Brain microvascular endothelial cell (primary cell): ENCODE results near the gene JRKL.

Source experiments
- DNase-seq: peaks from one replicate; pipeline ENCODE4 v3.0.0-alpha.2; 2020
- H3K27ac ChIP-seq: fragments of 250-450 bp; sonication (Bioruptor Pico); 2 replicates; pipeline ENCODE4 v1.5.1; 2020; ENCODE audit warnings: mild to moderate bottlenecking, moderate library complexity
- H3K27me3 ChIP-seq: fragments of 250-450 bp; sonication (Bioruptor Pico); replicated peaks from 2 replicates; pipeline ENCODE4 v1.5.1; 2020; ENCODE audit warnings: mild to moderate bottlenecking
- H3K36me3 ChIP-seq: fragments of 250-450 bp; sonication (Bioruptor Pico); replicated peaks from 2 replicates; pipeline ENCODE4 v1.5.1; 2020; ENCODE audit warnings: mild to moderate bottlenecking
- H3K4me3 ChIP-seq: 2 replicates; pipeline ENCODE4 v1.5.1; 2011; ENCODE audit warnings: low read depth, mild to moderate bottlenecking, control low read depth, low read length, moderate library complexity
- in situ Hi-C: cut with HindIII; loops from 2 replicates; pipeline ENCODE4 v1.10.0; 2017; ENCODE audit warnings: low sequenced_read_pairs, low pct_ligation_motif_present
- TF ChIP-seq, protein P1 (sequence below): IDR thresholded peaks from 2 replicates; pipeline ENCODE4 v1.5.1; 2011; ENCODE audit warnings: low read depth, mild to moderate bottlenecking, moderate library complexity, low read length, control low read depth, inconsistent platforms; ENCODE audit errors: missing control alignments

JRKL gene

GRCh38 chr11:96389720-96390487 lies at the start of gene JRKL, which contains the start of gene CCDC82:
Gene JRKL, plus strand, starts transcription at chr11:96390013. Its CDS starts 637 bp downstream, at chr11:96390650.
Gene CCDC82, minus strand, starts transcription at chr11:96389912. Its CDS starts 5,165 bp downstream, at chr11:96384747.
- in situ Hi-C loops = no loop called here
- Histone ChIP-seq H3K27ac (peak within 1 kb of the TSS; percentile 89), H3K36me3 (no peaks in the 10 kb centered on the region), H3K4me3 (peak within 1 kb of the TSS; percentile 78), H3K27me3 (no peaks in the 10 kb centered on the region)
- TF ChIP-seq, protein P1, sequence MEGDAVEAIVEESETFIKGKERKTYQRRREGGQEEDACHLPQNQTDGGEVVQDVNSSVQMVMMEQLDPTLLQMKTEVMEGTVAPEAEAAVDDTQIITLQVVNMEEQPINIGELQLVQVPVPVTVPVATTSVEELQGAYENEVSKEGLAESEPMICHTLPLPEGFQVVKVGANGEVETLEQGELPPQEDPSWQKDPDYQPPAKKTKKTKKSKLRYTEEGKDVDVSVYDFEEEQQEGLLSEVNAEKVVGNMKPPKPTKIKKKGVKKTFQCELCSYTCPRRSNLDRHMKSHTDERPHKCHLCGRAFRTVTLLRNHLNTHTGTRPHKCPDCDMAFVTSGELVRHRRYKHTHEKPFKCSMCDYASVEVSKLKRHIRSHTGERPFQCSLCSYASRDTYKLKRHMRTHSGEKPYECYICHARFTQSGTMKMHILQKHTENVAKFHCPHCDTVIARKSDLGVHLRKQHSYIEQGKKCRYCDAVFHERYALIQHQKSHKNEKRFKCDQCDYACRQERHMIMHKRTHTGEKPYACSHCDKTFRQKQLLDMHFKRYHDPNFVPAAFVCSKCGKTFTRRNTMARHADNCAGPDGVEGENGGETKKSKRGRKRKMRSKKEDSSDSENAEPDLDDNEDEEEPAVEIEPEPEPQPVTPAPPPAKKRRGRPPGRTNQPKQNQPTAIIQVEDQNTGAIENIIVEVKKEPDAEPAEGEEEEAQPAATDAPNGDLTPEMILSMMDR = no peak
- DNase-seq = peak; percentile 94

GRCh38 chr11:96340555-96340885 lies 49.3 kb upstream of the JRKL start:
- Histone ChIP-seq H3K36me3 (no peaks in the 10 kb centered on the region), H3K27ac (peak overlapping the region; percentile 81), H3K4me3 (peak overlapping the region; percentile 85), H3K27me3 (no peaks in the 10 kb centered on the region)
- in situ Hi-C loops = no loop called here
- no peak for DNase-seq
- TF ChIP-seq, protein P1 = no peak

GRCh38 chr11:96341211-96342013 lies 48.4 kb upstream of the JRKL start:
- H3K27me3 ChIP-seq = no peaks in the 10 kb centered on the region
- H3K36me3 ChIP-seq = no peaks in the 10 kb centered on the region
- peak overlapping the region; percentile 85 for H3K4me3 ChIP-seq
- peak overlapping the region; percentile 81 for H3K27ac ChIP-seq
- TF ChIP-seq, protein P1 = peak; percentile 68
- DNase-seq = no peak
- in situ Hi-C loops = no loop called here

DNA sequence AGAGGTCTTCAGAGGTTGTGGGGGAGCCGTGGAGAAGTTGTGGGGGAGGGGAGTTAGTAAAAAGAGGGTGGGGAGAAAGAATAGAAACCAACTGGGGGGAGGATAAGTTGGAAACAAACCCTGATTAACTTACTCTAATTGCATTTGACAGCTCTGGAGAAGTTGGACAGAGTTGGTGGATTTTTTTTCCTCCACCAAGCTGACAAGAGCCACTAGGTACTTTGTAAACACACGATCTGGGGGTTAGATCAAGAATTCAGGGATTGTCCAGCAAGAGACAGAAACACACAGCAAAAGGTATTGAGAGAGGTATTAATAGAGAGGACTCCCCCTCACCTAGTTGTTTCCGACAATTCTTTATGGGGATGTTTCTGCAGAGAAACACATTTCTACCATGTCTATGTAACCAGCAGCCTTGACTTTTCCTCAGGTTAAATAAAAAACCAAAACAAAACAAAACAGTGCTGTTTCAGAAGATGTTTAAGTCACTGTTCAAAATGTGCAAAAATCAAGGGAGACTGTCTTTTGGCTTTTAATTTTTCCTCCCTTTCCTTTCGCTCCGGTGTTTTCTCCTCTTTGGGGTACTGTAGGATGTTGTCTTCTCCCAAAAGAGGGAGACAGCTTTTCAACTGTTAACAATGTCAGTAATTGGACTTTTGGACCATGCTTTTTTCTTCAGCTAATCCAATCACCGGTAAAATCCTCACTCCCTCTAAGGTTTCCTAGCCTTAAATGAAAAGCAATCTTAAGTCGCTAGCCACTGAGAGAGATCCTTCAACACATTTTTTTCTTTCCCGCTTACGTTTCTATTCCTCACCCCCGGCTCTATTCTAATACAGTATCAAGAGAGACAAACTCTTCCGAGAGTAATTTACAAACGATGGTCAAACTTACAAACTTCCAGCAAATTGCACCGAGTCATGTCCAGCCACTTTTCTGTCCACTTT lies 47.5 kb upstream of the JRKL start:
- in situ Hi-C loops = no loop called here
- peak overlapping the region; percentile 81 for H3K27ac ChIP-seq
- DNase-seq = no peak
- no peaks in the 10 kb centered on the region for H3K27me3 ChIP-seq
- peak overlapping the region; percentile 85 for H3K4me3 ChIP-seq
- H3K36me3 ChIP-seq = no peaks in the 10 kb centered on the region
- TF ChIP-seq, protein P1 = no peak

DNA sequence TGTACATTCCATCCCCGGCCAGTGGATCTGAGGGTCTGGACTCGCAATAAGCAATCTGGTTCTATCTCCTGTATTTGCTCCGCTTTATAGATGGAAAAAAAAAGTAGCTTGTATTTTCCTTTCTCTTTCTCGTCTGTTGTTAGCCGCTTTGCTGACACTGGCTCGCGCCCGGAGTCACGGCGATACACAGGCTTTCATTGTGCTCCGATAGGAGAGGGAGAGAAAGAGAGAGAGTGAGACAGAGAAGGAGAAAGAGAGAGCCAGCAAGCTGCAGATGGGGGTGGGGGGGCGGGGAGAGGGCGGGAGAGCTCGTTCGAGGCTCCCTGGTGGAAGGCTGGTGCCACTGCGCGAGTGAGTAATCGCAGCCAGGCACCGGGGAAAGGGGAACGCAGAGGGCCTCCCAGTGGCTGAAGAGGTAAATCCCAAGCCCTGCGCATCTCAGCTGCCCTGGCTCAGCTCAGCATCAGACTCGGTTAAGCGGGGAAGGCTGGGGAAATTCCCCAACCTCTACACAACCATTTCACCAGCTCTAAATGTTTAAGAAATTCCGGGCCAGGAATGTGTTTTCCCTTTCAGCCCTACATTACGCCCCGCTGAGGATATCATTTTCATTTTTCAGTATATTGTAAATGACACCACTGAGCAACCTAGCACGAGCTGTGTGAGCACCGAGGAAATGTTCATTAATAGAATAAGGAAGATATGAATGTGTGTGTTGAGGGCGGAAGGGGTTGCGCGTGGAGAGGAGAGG lies 46.7 kb upstream of the JRKL start, which contains the start of gene MAML2:
Gene MAML2 (minus strand): TSS at position 235 of the 751 bp plus-strand sequence. CDS start 1,300 bp downstream, outside the sequence.
- in situ Hi-C loops = no loop called here
- TF ChIP-seq, protein P1 = peak; percentile 91
- Histone ChIP-seq H3K27ac (peak within 1 kb of the TSS; percentile 81), H3K27me3 (no peaks in the 10 kb centered on the region), H3K36me3 (no peaks in the 10 kb centered on the region), H3K4me3 (peak within 1 kb of the TSS; percentile 85)
- DNase-seq = peak; percentile 97
